Aorta (tissue), 5 donors: ENCODE data around the gene MAST4. TPM values are rescaled to one million over a fixed set of nuclear protein-coding genes. Genes with fewer than 3 reads are reported as not detected.
"Not testable (repeated sequence)": the region's sequence is repeated elsewhere in the genome, so short reads cannot be mapped to it uniquely, and the experiment has no call there.

Experiments used
- ATAC-seq: fragments of 200-7000 bp; cut with Tn5 transposase; one replicate; pipeline ENCODE4 v1.9.1; 2022; ENCODE audit warnings: moderate library complexity; ENCODE audit not compliant: low FRiP score
- DNase-seq, 2 donors: peaks; one replicate each; pipeline ENCODE4 v3.0.0-alpha.2; 2020
- H3K27ac ChIP-seq, 2 donors: one replicate each; pipeline ENCODE4 v1.5.1; 2013; ENCODE audit warnings: low read length in 2 of 2, mild to moderate bottlenecking in 2 of 2, moderate library complexity in 2 of 2, control low read depth in 1 of 2, inconsistent platforms in 1 of 2, low read depth in 1 of 2
- H3K27me3 ChIP-seq, 2 donors: one replicate each; pipeline ENCODE4 v1.6.1; 2013; ENCODE audit warnings: control low read depth in 1 of 2, low read length in 1 of 2, mild to moderate bottlenecking in 1 of 2, moderate library complexity in 1 of 2; ENCODE audit not compliant: insufficient read depth in 2 of 2, control insufficient read depth in 1 of 2
- H3K36me3 ChIP-seq, 2 donors: one replicate each; pipeline ENCODE4 v1.6.1; 2013; ENCODE audit warnings: control low read depth in 1 of 2, low read length in 1 of 2, mild to moderate bottlenecking in 1 of 2; ENCODE audit not compliant: insufficient read depth in 2 of 2, control insufficient read depth in 1 of 2
- H3K4me1 ChIP-seq, 2 donors: one replicate each; pipeline ENCODE4 v1.6.1; 2013; ENCODE audit warnings: low read length in 2 of 2, control low read depth in 1 of 2, mild to moderate bottlenecking in 1 of 2, moderate library complexity in 1 of 2; ENCODE audit not compliant: insufficient read depth in 2 of 2, control insufficient read depth in 1 of 2
- H3K4me3 ChIP-seq, 2 donors: one replicate each; pipeline ENCODE4 v1.5.1; 2013; ENCODE audit warnings: low read length in 2 of 2, control low read depth in 1 of 2, mild to moderate bottlenecking in 1 of 2
- H3K9me3 ChIP-seq: one replicate; pipeline ENCODE4 v1.6.1; 2013; ENCODE audit warnings: mild to moderate bottlenecking, low read length; ENCODE audit not compliant: control insufficient read depth
- WGBS, 2 donors: extraction: QIAGEN DNeasy Blood & Tissue Kit; methylation state at CpG; one replicate each; pipeline ENCODE4 v1.1.7; 2013; 5-methylcytosine and 5-hydroxymethylcytosine counted together
- intact Hi-C, 2 donors: fragments of 100-400 bp; cut with DNase I; formaldehyde crosslinking; loops; one replicate each; pipeline versions ENCODE4 v1.14.2 to v1.15.0; 2022
- polyA plus RNA-seq, 2 donors: library from polyadenylated mRNA; stranded (reverse); fragments of 200-250 nt; gene quantifications; one replicate each; pipeline ENCODE4 v1.2.3, GENCODE V29; 2013
- total RNA-seq, 2 donors: library from RNA; stranded (reverse); fragmentation: NEBNext Ultra II Directional; extraction: Animal tissue kit (Norgen Biotek cat#: 25700); gene quantifications; one replicate each; pipeline ENCODE4 v1.2.1, GENCODE V29; 2021
- donor health status: healthy with polysubstance abuse.
- donor health status: Bipolar disorder and iron deficiency.
- donor health status: DM: no; HTN: no; CAD: no.
- donor health status: DM: no; HTN: no; CAD: no.
- donor health status: DM: yes; HTN: yes; CAD: no.

The MAST4 gene
- total and polyA plus RNA-seq, 4 donors: 2.4 to 66.5 (median 24.9) TPM

DNA sequence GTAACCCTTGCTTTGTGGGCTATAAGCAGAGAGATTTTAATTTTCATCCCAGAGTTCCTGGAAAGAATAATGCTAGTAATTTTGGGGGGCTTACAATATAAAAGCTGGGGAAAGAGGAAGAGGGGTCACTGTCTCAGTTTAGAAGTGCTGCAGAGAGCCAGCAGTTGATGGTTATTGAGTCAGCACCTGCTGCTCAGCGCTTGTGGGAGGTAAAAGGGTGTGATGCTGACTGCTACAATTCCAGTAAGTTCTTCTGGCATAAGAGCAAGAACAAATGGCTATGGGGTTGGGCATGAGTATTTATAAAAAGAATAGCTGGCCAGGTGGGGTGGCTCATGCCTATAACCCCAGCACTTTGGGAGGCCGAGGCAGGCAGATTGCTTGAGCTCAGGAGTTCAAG lies 88.5 kb downstream of the MAST4 start:
- H3K27me3 ChIP-seq: no peaks in the 10 kb centered on the region
- no peaks in the 10 kb centered on the region for H3K9me3 ChIP-seq
- intact Hi-C loops: no loop called here
- ATAC-seq: no peak
- no peak for DNase-seq
- no peak overlapping the region for H3K27ac ChIP-seq
- H3K4me1 ChIP-seq: no peaks in the 10 kb centered on the region
- no peak overlapping the region for H3K4me3 ChIP-seq
- WGBS, 2 donors: 99 to 100% methylated on average over 2 of the region's 2 CpGs
- H3K36me3 ChIP-seq: no peaks in the 10 kb centered on the region

DNA sequence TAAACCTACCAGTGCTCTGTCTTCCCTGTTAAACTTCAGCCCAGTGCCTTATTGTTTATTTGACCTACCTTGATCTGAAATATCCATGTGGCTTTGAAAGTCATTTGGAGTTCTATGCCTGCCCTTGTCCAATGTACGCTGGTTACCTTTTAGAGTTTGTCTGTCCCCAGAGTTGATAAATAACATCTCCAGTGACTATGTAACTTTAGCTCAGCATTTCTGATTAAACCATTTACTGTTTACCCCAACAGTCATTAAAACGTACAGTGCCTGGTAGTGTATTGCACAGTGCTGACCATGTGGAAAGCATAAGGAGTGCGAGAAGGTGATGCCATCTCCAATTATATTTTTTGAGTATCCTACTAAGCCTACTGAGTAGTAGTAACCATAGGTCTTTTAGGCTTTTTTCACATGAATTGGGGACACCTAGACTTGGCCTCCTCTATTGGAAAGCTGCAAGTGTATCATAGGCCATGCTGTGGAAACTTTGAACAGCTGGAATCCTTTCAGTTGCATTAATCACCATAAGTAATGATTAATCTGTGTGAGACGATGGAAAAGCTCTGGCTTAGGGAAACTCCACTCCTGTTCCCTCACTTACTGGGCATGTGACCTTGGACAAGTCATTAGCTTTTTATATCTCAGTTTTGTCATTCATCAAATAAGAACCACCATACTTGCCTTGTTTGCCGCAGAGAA lies 93.5 kb downstream of the MAST4 start:
- H3K27ac ChIP-seq: no peak overlapping the region
- intact Hi-C loops: no loop called here
- no peak for ATAC-seq
- no peaks in the 10 kb centered on the region for H3K4me1 ChIP-seq
- H3K4me3 ChIP-seq: no peak overlapping the region
- H3K36me3 ChIP-seq: no peaks in the 10 kb centered on the region
- H3K27me3 ChIP-seq: no peaks in the 10 kb centered on the region
- DNase-seq: no peak
- H3K9me3 ChIP-seq: no peaks in the 10 kb centered on the region
- 84 to 90% methylated on average over 5 of the region's 5 CpGs for WGBS, 2 donors

DNA sequence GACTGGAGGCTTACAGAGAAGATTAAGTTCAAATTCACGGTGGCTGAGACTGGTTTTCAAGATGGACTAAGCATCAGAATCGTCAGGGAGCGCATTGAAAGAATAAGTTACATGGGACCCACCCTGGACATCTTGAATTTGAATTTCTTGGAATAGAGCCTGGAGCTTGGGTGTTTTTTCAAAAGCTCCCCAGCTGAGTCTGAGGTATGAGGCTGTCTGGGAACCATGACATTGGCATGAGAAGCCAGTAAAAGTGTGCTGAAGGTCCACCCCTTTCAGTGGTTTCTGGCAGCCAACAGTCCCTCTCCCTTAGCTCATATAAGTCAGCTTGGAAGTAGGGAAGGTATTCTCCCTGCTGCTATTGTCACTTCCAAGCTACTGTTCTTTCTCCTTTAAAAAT lies 97.8 kb downstream of the MAST4 start:
- DNase-seq (no peak), ATAC-seq (no peak)
- Histone ChIP-seq H3K27ac (no peak overlapping the region), H3K27me3 (no peaks in the 10 kb centered on the region), H3K4me3 (no peak overlapping the region), H3K4me1 (no peaks in the 10 kb centered on the region), H3K36me3 (no peaks in the 10 kb centered on the region), H3K9me3 (no peaks in the 10 kb centered on the region)
- WGBS, 2 donors: 89 to 91% methylated on average over 3 of the region's 3 CpGs
- intact Hi-C loops: no loop called here

DNA sequence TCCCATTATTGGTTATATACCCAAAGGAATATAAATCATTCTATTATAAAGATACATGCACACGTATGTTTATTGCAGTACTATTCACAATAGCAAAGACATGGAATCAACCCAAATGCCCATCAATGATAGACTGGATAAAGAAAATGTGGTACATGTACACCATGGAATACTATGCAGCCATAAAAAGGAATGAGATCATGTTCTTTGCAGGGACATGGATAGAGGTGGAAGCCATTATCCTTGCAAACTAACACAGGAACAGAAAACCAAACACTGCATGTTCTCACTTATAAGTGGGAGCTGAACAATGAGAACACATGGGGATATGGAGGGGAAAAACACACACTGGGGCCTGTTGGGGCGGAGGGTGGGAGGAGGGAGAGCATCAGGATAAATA lies 99.6 kb downstream of the MAST4 start:
- H3K4me1 ChIP-seq, ATAC-seq, H3K27me3 ChIP-seq, DNase-seq, H3K9me3 ChIP-seq, H3K4me3 ChIP-seq, intact Hi-C loops, H3K36me3 ChIP-seq, H3K27ac ChIP-seq: not testable (repeated sequence)
- WGBS, 2 donors: 95 to 96% methylated on average over 2 of the region's 2 CpGs

DNA sequence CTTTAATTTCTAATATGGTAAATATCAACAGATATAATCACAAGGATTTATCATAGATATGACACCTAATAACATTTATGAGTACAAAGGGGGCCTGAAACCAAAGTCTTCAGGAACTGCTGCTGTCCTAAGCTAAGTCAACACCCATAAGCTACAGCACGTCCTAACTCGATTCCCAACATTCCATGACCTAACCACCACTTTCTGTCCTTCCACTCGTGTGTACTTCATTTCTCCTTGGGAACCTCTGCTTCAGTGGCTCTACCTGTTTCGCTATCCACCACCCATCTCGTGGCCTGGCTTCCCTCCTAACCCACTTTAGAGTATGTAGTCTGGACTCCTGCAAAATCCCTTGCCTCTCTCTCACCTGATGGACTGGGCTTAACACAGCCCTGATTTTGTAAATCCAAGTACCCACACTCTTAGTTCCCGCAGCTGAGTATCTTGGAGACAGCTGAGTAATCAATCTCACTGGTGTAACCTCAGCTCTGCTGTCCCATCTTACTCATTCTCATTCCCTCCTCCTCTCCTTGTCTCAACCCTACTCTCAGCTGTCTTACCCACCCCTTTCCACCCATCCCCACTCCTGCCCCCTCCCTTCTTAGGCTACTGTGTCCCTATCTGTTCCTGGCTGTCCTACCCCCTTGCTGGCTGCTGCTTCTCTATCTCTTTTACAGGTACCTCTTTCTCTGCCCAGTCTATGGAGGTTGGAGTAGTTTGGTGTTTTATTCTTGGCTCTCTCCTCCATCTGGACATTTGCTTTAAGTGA lies 101.8 kb downstream of the MAST4 start:
- peak; percentile 26 for ATAC-seq
- intact Hi-C loops: no loop called here
- Histone ChIP-seq H3K27me3 (no peaks in the 10 kb centered on the region), H3K27ac (no peak overlapping the region), H3K36me3 (no peaks in the 10 kb centered on the region), H3K9me3 (no peaks in the 10 kb centered on the region), H3K4me1 (no peaks in the 10 kb centered on the region), H3K4me3 (no peak overlapping the region)
- WGBS, 2 donors: 92 to 93% methylated on average over 6 of the region's 6 CpGs
- no peak for DNase-seq

DNA sequence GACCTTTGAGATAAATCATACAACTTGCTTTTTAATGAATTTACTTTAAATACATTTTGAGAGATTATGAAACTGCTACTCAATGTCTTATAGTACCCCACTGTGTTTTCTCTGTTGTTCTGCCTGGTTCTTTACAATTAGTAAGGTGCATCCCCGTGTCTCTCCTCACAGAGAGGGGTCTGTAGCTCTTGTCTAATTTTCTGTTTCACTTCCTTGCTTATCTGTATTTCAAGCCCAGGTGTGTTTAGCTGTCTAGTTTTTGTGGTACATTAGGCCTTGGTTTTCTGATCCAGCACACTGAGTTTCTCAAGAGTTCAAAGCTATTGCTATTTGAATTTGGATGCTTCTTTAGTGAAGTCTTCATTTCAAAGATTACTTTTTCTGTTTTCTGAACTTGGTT lies 105.1 kb downstream of the MAST4 start:
- Histone ChIP-seq H3K4me3 (no peak overlapping the region), H3K9me3 (no peaks in the 10 kb centered on the region), H3K27me3 (peaks cover 0 to 2% of the 10 kb centered on the region in 2 donors), H3K27ac (no peak overlapping the region), H3K4me1 (no peaks in the 10 kb centered on the region), H3K36me3 (no peaks in the 10 kb centered on the region)
- DNase-seq (no peak), ATAC-seq (no peak)
- intact Hi-C loops: no loop called here
- WGBS, 2 donors: 90 to 96% methylated on average over 1 of the region's 1 CpG

DNA sequence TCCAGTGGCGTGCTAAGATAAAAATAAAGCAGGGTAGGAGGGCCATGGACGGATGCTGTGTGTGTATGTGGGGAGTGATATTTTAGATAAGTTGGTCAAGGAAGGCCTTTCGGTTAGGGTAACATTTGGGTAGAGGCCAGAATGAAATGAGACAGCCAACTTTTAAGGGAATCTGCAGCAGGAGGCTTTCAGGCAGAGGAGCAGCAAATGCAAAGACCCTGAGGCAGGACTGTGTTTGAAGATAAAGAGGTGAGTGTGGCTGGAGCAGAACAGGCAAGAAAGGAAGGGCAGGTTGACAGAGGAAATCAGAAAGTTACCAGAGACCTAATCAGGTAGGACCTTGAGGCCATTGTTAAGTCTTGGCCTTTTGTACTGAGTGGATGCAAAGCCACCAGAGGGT lies 106.2 kb downstream of the MAST4 start:
- WGBS, 2 donors: 79 to 88% methylated on average over 3 of the region's 3 CpGs
- Histone ChIP-seq H3K4me1 (no peaks in the 10 kb centered on the region), H3K36me3 (no peaks in the 10 kb centered on the region), H3K4me3 (no peak overlapping the region), H3K27me3 (peaks cover 0 to 2% of the 10 kb centered on the region in 2 donors), H3K9me3 (no peaks in the 10 kb centered on the region), H3K27ac (no peak overlapping the region)
- intact Hi-C loops: no loop called here
- DNase-seq (no peak), ATAC-seq (no peak)

DNA sequence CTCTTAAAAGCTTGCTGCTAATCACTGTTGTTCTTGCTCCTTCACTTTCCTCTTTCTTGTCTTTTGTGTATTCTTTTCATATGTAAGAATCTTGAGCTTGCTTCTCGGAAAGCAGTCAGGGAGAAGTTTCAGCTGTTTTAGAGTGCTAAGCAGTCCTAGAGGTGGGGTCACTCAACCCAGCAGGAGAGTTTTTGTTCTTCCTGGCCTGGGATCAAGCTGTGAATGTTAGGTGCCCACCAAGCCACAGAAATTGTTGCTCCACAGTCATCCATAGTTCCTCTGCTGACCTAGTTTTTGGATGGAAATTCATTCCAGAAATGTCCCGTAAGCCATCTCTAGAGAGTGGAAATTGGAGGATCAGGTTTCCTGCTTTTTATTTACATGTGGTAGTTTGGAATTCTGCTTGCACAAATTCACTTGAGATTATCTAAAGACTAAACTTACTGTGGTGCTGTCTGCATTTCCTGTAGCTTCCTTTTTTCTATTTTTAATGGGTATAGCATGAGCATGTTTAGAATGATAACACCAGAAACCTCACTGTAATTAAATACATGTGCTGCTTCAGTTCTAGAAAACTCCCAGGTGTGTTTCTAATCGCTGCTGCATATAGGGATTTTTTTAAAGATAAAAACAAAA lies 108.7 kb downstream of the MAST4 start:
- no peak for ATAC-seq
- no peak overlapping the region for H3K4me3 ChIP-seq
- no peak for DNase-seq
- peaks cover 1% of the 10 kb centered on the region for H3K9me3 ChIP-seq
- no peak overlapping the region for H3K27ac ChIP-seq
- intact Hi-C loops: no loop called here
- H3K4me1 ChIP-seq: no peaks in the 10 kb centered on the region
- 22 to 51% methylated on average over 3 of the region's 3 CpGs for WGBS, 2 donors
- peaks cover 0 to 2% of the 10 kb centered on the region in 2 donors for H3K27me3 ChIP-seq
- H3K36me3 ChIP-seq: no peaks in the 10 kb centered on the region
